Measurements from ENCODE around the gene FXN.

The FXN gene

GRCh38 chr9:69130456-69131441 lies 95.2 kb downstream of the FXN start:
- H2AFZ ChIP-seq (ENCODE audit: low read length) = no peak overlapping the region
- H3K36me3 ChIP-seq (ENCODE audit: insufficient read depth, low read length) = peaks cover 3% of the 10 kb centered on the region; the same call in 1 of the 2 replicates
- no peaks in the 10 kb centered on the region for H3F3A ChIP-seq (ENCODE audit: insufficient read depth, low read length)
- no peaks in the 10 kb centered on the region for H4K20me1 ChIP-seq (ENCODE audit: insufficient read depth, low read length)
- H3K9ac ChIP-seq (ENCODE audit: low read length) = no peak overlapping the region
- no peak overlapping the region for H3K4me2 ChIP-seq (ENCODE audit: low read length)
- no peaks in the 10 kb centered on the region for H3K4me1 ChIP-seq (ENCODE audit: insufficient read depth, low read length, severe bottlenecking)
- no peaks in the 10 kb centered on the region for H3K9me3 ChIP-seq (ENCODE audit: low read length)
- no peak for TF ChIP-seq CTCF (IDR thresholded peaks at IDR 0.05; ENCODE audit: low read length)
- TF ChIP-seq EZH2 (IDR thresholded peaks at IDR 0.05; ENCODE audit: borderline replicate concordance, low read length) = no peak
- no peaks in the 10 kb centered on the region for H3K9me2 ChIP-seq (ENCODE audit: low read depth, low read length)
- H3K4me3 ChIP-seq (ENCODE audit: low read depth, low read length, poor library complexity, severe bottlenecking) = no peak overlapping the region
- no peaks in the 10 kb centered on the region for H3K27me3 ChIP-seq (ENCODE audit: insufficient read depth, low read length)
- H3K27ac ChIP-seq (ENCODE audit: low read depth, low read length, poor library complexity, severe bottlenecking) = no peak overlapping the region
- no peaks in the 10 kb centered on the region for H3K79me2 ChIP-seq (ENCODE audit: insufficient read depth, low read length)

- TF ChIP-seq EZH2 (IDR thresholded peaks at IDR 0.05; ENCODE audit: borderline replicate concordance, low read length) = no peak
- TF ChIP-seq CTCF (IDR thresholded peaks at IDR 0.05; ENCODE audit: low read length) = no peak
- no peaks in the 10 kb centered on the region for H3F3A ChIP-seq (ENCODE audit: insufficient read depth, low read length)
- no peaks in the 10 kb centered on the region for H4K20me1 ChIP-seq (ENCODE audit: insufficient read depth, low read length)
- H3K27ac ChIP-seq (ENCODE audit: low read depth, low read length, poor library complexity, severe bottlenecking) = no peak overlapping the region
- no peak overlapping the region for H2AFZ ChIP-seq (ENCODE audit: low read length)
- H3K9ac ChIP-seq (ENCODE audit: low read length) = no peak overlapping the region
- H3K36me3 ChIP-seq (ENCODE audit: insufficient read depth, low read length) = peaks cover 3% of the 10 kb centered on the region; the same call in 1 of the 2 replicates
- H3K9me3 ChIP-seq (ENCODE audit: low read length) = no peaks in the 10 kb centered on the region
- H3K27me3 ChIP-seq (ENCODE audit: insufficient read depth, low read length) = no peaks in the 10 kb centered on the region
- no peaks in the 10 kb centered on the region for H3K79me2 ChIP-seq (ENCODE audit: insufficient read depth, low read length)
- H3K4me2 ChIP-seq (ENCODE audit: low read length) = no peak overlapping the region
- no peaks in the 10 kb centered on the region for H3K9me2 ChIP-seq (ENCODE audit: low read depth, low read length)
- no peak overlapping the region for H3K4me3 ChIP-seq (ENCODE audit: low read depth, low read length, poor library complexity, severe bottlenecking)
- no peaks in the 10 kb centered on the region for H3K4me1 ChIP-seq (ENCODE audit: insufficient read depth, low read length, severe bottlenecking)
These were observed 96.1 kb downstream of the FXN start for GRCh38 chr9:69131682-69132081.

GRCh38 chr9:69132361-69132760 lies 96.8 kb downstream of the FXN start:
- Histone ChIP-seq H3K9ac (ENCODE audit: low read length) (no peak overlapping the region), H3K9me2 (ENCODE audit: low read depth, low read length) (no peaks in the 10 kb centered on the region), H3K27me3 (ENCODE audit: insufficient read depth, low read length) (no peaks in the 10 kb centered on the region), H3K9me3 (ENCODE audit: low read length) (no peaks in the 10 kb centered on the region), H3K4me2 (ENCODE audit: low read length) (no peak overlapping the region), H3K79me2 (ENCODE audit: insufficient read depth, low read length) (no peaks in the 10 kb centered on the region), H2AFZ (ENCODE audit: low read length) (no peak overlapping the region), H3K4me1 (ENCODE audit: insufficient read depth, low read length, severe bottlenecking) (no peaks in the 10 kb centered on the region), H3K4me3 (ENCODE audit: low read depth, low read length, poor library complexity, severe bottlenecking) (no peak overlapping the region), H3F3A (ENCODE audit: insufficient read depth, low read length) (no peaks in the 10 kb centered on the region), H3K36me3 (ENCODE audit: insufficient read depth, low read length) (peaks cover 3% of the 10 kb centered on the region; the same call in 1 of the 2 replicates), H4K20me1 (ENCODE audit: insufficient read depth, low read length) (no peaks in the 10 kb centered on the region), H3K27ac (ENCODE audit: low read depth, low read length, poor library complexity, severe bottlenecking) (no peak overlapping the region)
- no peak for TF ChIP-seq EZH2 (IDR thresholded peaks at IDR 0.05; ENCODE audit: borderline replicate concordance, low read length)
- TF ChIP-seq CTCF (IDR thresholded peaks at IDR 0.05; ENCODE audit: low read length) = no peak
